Trophoblast cell (in vitro differentiated cells and primary cell): ENCODE measurements around the gene KCNK10.

Experiments used
- DNase-seq, 2 donors: peaks; one replicate each; pipeline ENCODE4 v3.0.0-alpha.2; 2016
- H2AFZ ChIP-seq: 2 replicates; pipeline ENCODE4 v1.6.1; 2013; ENCODE audit warnings: low read length, moderate library complexity, mild to moderate bottlenecking; ENCODE audit not compliant: insufficient read depth, poor library complexity
- H2AK5ac ChIP-seq: 2 replicates; pipeline ENCODE4 v1.6.1; 2013; ENCODE audit warnings: mild to moderate bottlenecking, low read length
- H2BK120ac ChIP-seq: 2 replicates; pipeline ENCODE4 v1.6.1; 2013; ENCODE audit warnings: low read length, mild to moderate bottlenecking, moderate library complexity; ENCODE audit not compliant: insufficient read depth, poor library complexity
- H2BK12ac ChIP-seq: 2 replicates; pipeline ENCODE4 v1.6.1; 2013; ENCODE audit warnings: mild to moderate bottlenecking, low read length, moderate library complexity
- H2BK5ac ChIP-seq: 2 replicates; pipeline ENCODE4 v1.6.1; 2013; ENCODE audit warnings: low read length, low read depth, moderate library complexity, mild to moderate bottlenecking; ENCODE audit not compliant: poor library complexity
- H3K14ac ChIP-seq: 2 replicates; pipeline ENCODE4 v1.6.1; 2013; ENCODE audit warnings: mild to moderate bottlenecking, low read length
- H3K18ac ChIP-seq: 2 replicates; pipeline ENCODE4 v1.6.1; 2013; ENCODE audit warnings: mild to moderate bottlenecking, low read length
- H3K23ac ChIP-seq: 2 replicates; pipeline ENCODE4 v1.6.1; 2013; ENCODE audit warnings: low read length
- H3K27ac ChIP-seq: 2 replicates; pipeline ENCODE4 v1.5.1; 2013; ENCODE audit warnings: low read depth, mild to moderate bottlenecking, inconsistent platforms, low read length, moderate library complexity
- H3K27me3 ChIP-seq: 2 replicates; pipeline ENCODE4 v1.6.1; 2013; ENCODE audit warnings: inconsistent platforms, mild to moderate bottlenecking, low read length, moderate library complexity; ENCODE audit not compliant: insufficient read depth
- H3K36me3 ChIP-seq, 2 experiments: 1 replicate in 1 of 2; 2 replicates in 1 of 2; pipeline ENCODE4 v1.6.1; 2013; ENCODE audit warnings: low read length in 2 of 2, mild to moderate bottlenecking in 2 of 2, moderate library complexity in 1 of 2; ENCODE audit not compliant: insufficient read depth in 2 of 2, control insufficient read depth in 1 of 2
- H3K4ac ChIP-seq: 2 replicates; pipeline ENCODE4 v1.6.1; 2013; ENCODE audit warnings: low read depth, mild to moderate bottlenecking, low read length, moderate library complexity
- H3K4me1 ChIP-seq, 2 experiments: 1 replicate in 1 of 2; 2 replicates in 1 of 2; pipeline ENCODE4 v1.6.1; 2013; ENCODE audit warnings: low read length in 2 of 2, mild to moderate bottlenecking in 2 of 2, moderate library complexity in 1 of 2; ENCODE audit not compliant: insufficient read depth in 2 of 2, control insufficient read depth in 1 of 2
- H3K4me2 ChIP-seq: 2 replicates; pipeline ENCODE4 v1.6.1; 2013; ENCODE audit warnings: inconsistent platforms, mild to moderate bottlenecking, low read length, moderate library complexity
- H3K4me3 ChIP-seq: 2 replicates; pipeline ENCODE4 v1.5.1; 2013; ENCODE audit warnings: mild to moderate bottlenecking, low read depth, low read length, inconsistent platforms
- H3K79me1 ChIP-seq: one replicate; pipeline ENCODE4 v1.6.1; 2013; ENCODE audit warnings: low read length
- H3K79me2 ChIP-seq: 2 replicates; pipeline ENCODE4 v1.6.1; 2013; ENCODE audit warnings: low read length, mild to moderate bottlenecking; ENCODE audit not compliant: control insufficient read depth, insufficient read depth, poor library complexity
- H3K9ac ChIP-seq: 2 replicates; pipeline ENCODE4 v1.6.1; 2013; ENCODE audit warnings: mild to moderate bottlenecking, low read length
- H3K9me3 ChIP-seq: 2 replicates; pipeline ENCODE4 v1.6.1; 2013; ENCODE audit warnings: low read depth, mild to moderate bottlenecking, control low read depth, inconsistent platforms, low read length; ENCODE audit not compliant: insufficient read depth
- H4K12ac ChIP-seq: 2 replicates; pipeline ENCODE4 v1.6.1; 2013; ENCODE audit warnings: low read depth, mild to moderate bottlenecking, low read length, moderate library complexity
- H4K8ac ChIP-seq: 2 replicates; pipeline ENCODE4 v1.6.1; 2013; ENCODE audit warnings: low read depth, mild to moderate bottlenecking, low read length, moderate library complexity
- H4K91ac ChIP-seq: one replicate; pipeline ENCODE4 v1.6.1; 2013; ENCODE audit warnings: low read depth, mild to moderate bottlenecking, low read length, moderate library complexity
- WGBS: extraction: QIAGEN DNeasy Blood & Tissue Kit; methylation state at CpG from one replicate; pipeline ENCODE4 v1.1.7; 2013; ENCODE audit warnings: missing lambda C conversion rate; ENCODE audit not compliant: insufficient read length, insufficient coverage; ENCODE audit errors: extremely low coverage; 5-methylcytosine and 5-hydroxymethylcytosine counted together

KCNK10 gene

DNA sequence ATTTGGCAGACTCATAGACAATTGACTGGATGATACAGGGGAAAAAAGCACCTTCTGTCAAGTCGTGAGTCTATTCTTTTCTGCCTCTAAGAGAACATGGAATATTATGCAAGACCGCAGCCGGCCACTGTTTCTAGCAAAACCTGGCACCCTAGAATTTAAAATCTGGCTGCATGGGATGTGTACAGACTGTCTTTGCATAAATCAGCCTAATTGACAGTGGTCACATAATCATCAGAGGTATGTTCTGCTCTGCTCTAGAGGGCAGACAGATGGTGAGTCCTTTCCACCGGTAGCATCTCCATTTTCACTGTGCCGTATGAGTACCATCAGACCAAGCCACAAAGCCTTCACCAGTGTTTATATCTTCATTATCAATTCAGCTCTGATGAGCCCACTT lies 80.6 kb downstream of the KCNK10 start:
- H3K4ac ChIP-seq, result no peak overlapping the region
- no CpG with 5 or more reads among the region's 5 CpGs for WGBS
- H3K79me1 ChIP-seq, result no peaks in the 10 kb centered on the region
- DNase-seq, result no peak
- no peaks in the 10 kb centered on the region for H3K27me3 ChIP-seq
- H3K18ac ChIP-seq, result no peak overlapping the region
- no peak overlapping the region for H2AFZ ChIP-seq
- H3K79me2 ChIP-seq, result no peaks in the 10 kb centered on the region
- no peaks in the 10 kb centered on the region for H3K36me3 ChIP-seq
- no peak overlapping the region for H4K91ac ChIP-seq
- no peak overlapping the region for H3K4me2 ChIP-seq
- no peak overlapping the region for H4K8ac ChIP-seq
- H3K27ac ChIP-seq, result no peak overlapping the region
- H2BK120ac ChIP-seq, result no peak overlapping the region
- no peak overlapping the region for H4K12ac ChIP-seq
- peaks cover 2% of the 10 kb centered on the region for H3K9me3 ChIP-seq
- H3K14ac ChIP-seq, result no peak overlapping the region
- no peak overlapping the region for H3K4me3 ChIP-seq
- H3K9ac ChIP-seq, result no peak overlapping the region
- H3K23ac ChIP-seq, result no peak overlapping the region
- no peak overlapping the region for H2AK5ac ChIP-seq
- H2BK5ac ChIP-seq, result no peak overlapping the region
- no peaks in the 10 kb centered on the region for H3K4me1 ChIP-seq
- no peak overlapping the region for H2BK12ac ChIP-seq

DNA sequence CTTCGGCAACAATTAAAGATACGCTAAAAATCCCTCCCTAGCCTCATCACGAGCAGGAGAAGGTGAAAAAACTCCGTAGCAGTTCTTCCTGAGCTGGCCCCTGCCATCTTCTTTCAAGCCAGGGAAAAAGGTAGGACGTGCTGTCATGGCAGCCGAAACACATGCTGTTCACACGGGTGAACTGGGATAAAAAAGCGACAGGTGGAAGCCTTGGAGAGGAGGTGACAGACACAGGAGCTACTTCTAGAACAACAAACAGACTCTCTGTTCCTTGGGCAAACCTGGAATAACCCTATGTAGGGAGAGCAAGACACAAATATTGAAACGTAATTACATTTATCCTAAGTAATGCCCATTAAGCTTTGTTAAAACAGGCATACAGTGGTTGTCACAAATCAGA lies 81.3 kb downstream of the KCNK10 start:
- no peak overlapping the region for H3K14ac ChIP-seq
- H2BK12ac ChIP-seq, result no peak overlapping the region
- H3K4ac ChIP-seq, result no peak overlapping the region
- no peak overlapping the region for H3K9ac ChIP-seq
- no peak overlapping the region for H3K4me2 ChIP-seq
- H3K4me3 ChIP-seq, result no peak overlapping the region
- no peak overlapping the region for H3K23ac ChIP-seq
- H3K18ac ChIP-seq, result no peak overlapping the region
- no peaks in the 10 kb centered on the region for H3K36me3 ChIP-seq
- H4K91ac ChIP-seq, result no peak overlapping the region
- H3K27me3 ChIP-seq, result no peaks in the 10 kb centered on the region
- no peak overlapping the region for H4K12ac ChIP-seq
- H2AFZ ChIP-seq, result no peak overlapping the region
- H4K8ac ChIP-seq, result no peak overlapping the region
- no peaks in the 10 kb centered on the region for H3K4me1 ChIP-seq
- H3K79me2 ChIP-seq, result no peaks in the 10 kb centered on the region
- H2AK5ac ChIP-seq, result no peak overlapping the region
- DNase-seq, result no peak
- H3K79me1 ChIP-seq, result no peaks in the 10 kb centered on the region
- WGBS, result no CpG with 5 or more reads among the region's 9 CpGs
- no peak overlapping the region for H2BK120ac ChIP-seq
- no peak overlapping the region for H2BK5ac ChIP-seq
- no peaks in the 10 kb centered on the region for H3K9me3 ChIP-seq
- no peak overlapping the region for H3K27ac ChIP-seq

- Histone ChIP-seq H2AK5ac (no peak overlapping the region), H3K27me3 (no peaks in the 10 kb centered on the region), H3K14ac (no peak overlapping the region), H3K4me3 (no peak overlapping the region), H4K12ac (no peak overlapping the region), H3K4me2 (no peak overlapping the region), H3K23ac (no peak overlapping the region), H3K27ac (no peak overlapping the region), H2AFZ (no peak overlapping the region), H2BK12ac (no peak overlapping the region), H4K91ac (no peak overlapping the region), H3K4me1 (no peaks in the 10 kb centered on the region), H3K4ac (no peak overlapping the region), H3K9me3 (no peaks in the 10 kb centered on the region), H3K18ac (no peak overlapping the region), H3K79me1 (no peaks in the 10 kb centered on the region), H3K36me3 (no peaks in the 10 kb centered on the region), H2BK5ac (no peak overlapping the region), H2BK120ac (no peak overlapping the region), H3K79me2 (no peaks in the 10 kb centered on the region), H3K9ac (no peak overlapping the region), H4K8ac (no peak overlapping the region)
- WGBS, result no CpG with 5 or more reads among the region's 4 CpGs
- DNase-seq, result no peak
These were observed 88.6 kb downstream of the KCNK10 start for GRCh38 chr14:88234442-88234841.

DNA sequence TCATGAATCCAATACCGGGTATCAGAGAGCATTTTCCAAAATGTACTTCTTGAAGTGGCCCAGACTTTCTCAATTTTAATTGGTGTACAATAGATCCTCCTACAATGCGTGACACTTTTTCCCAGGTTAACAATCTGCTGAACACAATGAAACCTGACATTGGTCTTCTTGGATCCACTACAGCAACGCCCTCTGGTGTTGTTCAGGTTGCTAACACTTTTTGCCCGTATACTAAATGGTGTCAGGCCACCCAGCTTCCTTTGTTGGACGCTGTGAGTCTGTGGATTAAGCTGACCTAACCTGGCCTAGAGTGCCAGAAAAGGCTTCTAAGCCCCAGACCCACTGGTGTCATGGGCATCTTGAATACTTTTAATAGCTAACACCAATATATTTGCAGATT lies 89.2 kb downstream of the KCNK10 start:
- no peak overlapping the region for H2BK5ac ChIP-seq
- no peaks in the 10 kb centered on the region for H3K27me3 ChIP-seq
- H3K79me1 ChIP-seq, result no peaks in the 10 kb centered on the region
- no peak overlapping the region for H3K18ac ChIP-seq
- no peak overlapping the region for H3K23ac ChIP-seq
- H4K91ac ChIP-seq, result no peak overlapping the region
- no peak overlapping the region for H4K8ac ChIP-seq
- no peaks in the 10 kb centered on the region for H3K9me3 ChIP-seq
- no CpG with 5 or more reads among the region's 5 CpGs for WGBS
- H2AFZ ChIP-seq, result no peak overlapping the region
- no peak overlapping the region for H2BK12ac ChIP-seq
- no peak overlapping the region for H4K12ac ChIP-seq
- no peak overlapping the region for H3K9ac ChIP-seq
- no peaks in the 10 kb centered on the region for H3K79me2 ChIP-seq
- H2AK5ac ChIP-seq, result no peak overlapping the region
- DNase-seq, result peak in 1 of 2 donors; percentile 57
- no peak overlapping the region for H3K4ac ChIP-seq
- no peak overlapping the region for H3K27ac ChIP-seq
- H3K4me3 ChIP-seq, result no peak overlapping the region
- H3K14ac ChIP-seq, result no peak overlapping the region
- H3K4me1 ChIP-seq, result no peaks in the 10 kb centered on the region
- H3K4me2 ChIP-seq, result no peak overlapping the region
- no peaks in the 10 kb centered on the region for H3K36me3 ChIP-seq
- H2BK120ac ChIP-seq, result no peak overlapping the region
